K562 (cell line): ENCODE results near the gene CELA3A. TPM values are rescaled to one million over a fixed set of nuclear protein-coding genes. Genes with fewer than 3 reads are reported as not detected.
"Not testable (repeated sequence)": the region's sequence is repeated elsewhere in the genome, so short reads cannot be mapped to it uniquely, and the experiment has no call there.

ENCODE experiments used
- ATAC-seq: fragments of 200-7000 bp; cut with Tn5 transposase; 3 replicates; pipeline ENCODE4 v1.9.1; 2020; ENCODE audit warnings: moderate library complexity
- BruUV-seq: library from RNA; stranded (reverse); fragments of 400-500 nt; replicated peaks from 2 replicates; lab custom pipeline; 2021; lab: Mats Ljungman, UMichigan
- CTCF ChIA-PET: fragments of 300-600 bp; formaldehyde crosslinking; extraction: SDS; loops from one replicate; lab custom pipeline; 2021; ENCODE audit warnings: low intra/inter-chr PET ratio; lab: Yijun Ruan, JAX
- POLR2A ChIA-PET: fragments of 300-600, 350-650 bp; sonication (Branson Sonifier 250); formaldehyde crosslinking; extraction: SDS; loops from one replicate; lab custom pipeline; 2021; ENCODE audit warnings: antibody characterized with exemption, inconsistent platforms; lab: Yijun Ruan, JAX
- DNase-seq, 4 experiments: peaks; one replicate each; pipeline versions ENCODE4 v3.0.0 to v3.0.0-alpha.2; 2011 to 2018; ENCODE audit warnings: low spot score in 3 of 4, mixed read lengths in 3 of 4; ENCODE audit errors: extremely low read depth in 1 of 4
- FAIRE-seq: peaks from 2 replicates; lab custom pipeline; 2011; peaks lifted over from hg19 to GRCh38; lab: Jason Lieb, UNC
- H2AFZ ChIP-seq: 2 replicates; pipeline ENCODE4 v1.6.0; 2011; ENCODE audit warnings: low read depth, low read length, control low read depth, inconsistent platforms
- H3K27ac ChIP-seq: fragments of 200-600 bp; 3 replicates; pipeline ENCODE4 v1.8.0; 2011; ENCODE audit warnings: low read depth, mild to moderate bottlenecking, control low read depth, inconsistent platforms, low read length, moderate library complexity, mixed read lengths; ENCODE audit errors: extremely low read depth
- H3K27me3 ChIP-seq, 2 experiments: fragments of 300-600 bp in 1 of 2; 2 replicates in 1 of 2; 3 replicates in 1 of 2; pipeline versions ENCODE4 v1.6.0 to v1.8.0; 2011; ENCODE audit warnings: inconsistent platforms in 2 of 2, low read length in 2 of 2, mild to moderate bottlenecking in 1 of 2, mixed read lengths in 1 of 2, moderate library complexity in 1 of 2; ENCODE audit not compliant: control insufficient read depth in 2 of 2, insufficient read depth in 2 of 2
- H3K36me3 ChIP-seq: fragments of 300-600 bp; 3 replicates; pipeline ENCODE4 v1.8.0; 2011; ENCODE audit warnings: mild to moderate bottlenecking, low read length, inconsistent platforms; ENCODE audit not compliant: control insufficient read depth, insufficient read depth
- H3K4me1 ChIP-seq, 2 experiments: fragments of 200-600 bp in 1 of 2; replicated peaks in 1 of 2; 2 replicates in 1 of 2; 3 replicates in 1 of 2; pipeline versions ENCODE4 v1.5.1 to v1.8.0; 2011; ENCODE audit warnings: inconsistent platforms in 2 of 2, low read length in 2 of 2, mild to moderate bottlenecking in 1 of 2, mixed read lengths in 1 of 2, moderate library complexity in 1 of 2; ENCODE audit not compliant: control insufficient read depth in 2 of 2, insufficient read depth in 2 of 2
- H3K4me2 ChIP-seq: 2 replicates; pipeline ENCODE4 v1.6.1; 2011; ENCODE audit warnings: low read length, control low read depth, inconsistent platforms, mixed read lengths; ENCODE audit not compliant: insufficient read depth
- H3K4me3 ChIP-seq: fragments of 200-600 bp; sonication (generic), shearing (Covaris generic); 2 replicates; pipeline ENCODE4 v1.5.1; 2016; ENCODE audit warnings: control low read depth, inconsistent platforms
- H3K79me2 ChIP-seq: fragments of 200-600 bp; 3 replicates; pipeline ENCODE4 v1.8.0; 2011; ENCODE audit warnings: low read length, inconsistent platforms; ENCODE audit not compliant: control insufficient read depth, insufficient read depth
- H3K9ac ChIP-seq, 2 experiments: 2 replicates each; pipeline versions ENCODE4 v1.6.0 to v1.6.1; 2011; ENCODE audit warnings: low read depth in 2 of 2, low read length in 2 of 2, control low read depth in 1 of 2, inconsistent platforms in 1 of 2, mild to moderate bottlenecking in 1 of 2, mixed read lengths in 1 of 2; ENCODE audit not compliant: insufficient read depth in 1 of 2
- H3K9me1 ChIP-seq: one replicate; pipeline ENCODE4 v1.6.0; 2011; ENCODE audit warnings: inconsistent platforms, mild to moderate bottlenecking, low read length, moderate library complexity; ENCODE audit not compliant: control insufficient read depth, insufficient read depth
- H3K9me3 ChIP-seq: replicated peaks from 2 replicates; pipeline ENCODE4 v1.5.1; 2011; ENCODE audit warnings: low read depth, low read length, inconsistent platforms; ENCODE audit not compliant: control insufficient read depth, insufficient read depth
- H4K20me1 ChIP-seq: replicated peaks from 2 replicates; pipeline ENCODE4 v1.6.1; 2011; ENCODE audit warnings: low read length, inconsistent platforms, mixed read lengths; ENCODE audit not compliant: control insufficient read depth, insufficient read depth
- ATF7 ChIP-seq: fragments of 450-650 bp; IDR thresholded peaks from 2 replicates; pipeline ENCODE4 v1.7.1; 2014; ENCODE audit warnings: mild to moderate bottlenecking, moderate library complexity
- E2F3 ChIP-seq: fragments of 250-450 bp; sonication (Bioruptor Pico); IDR thresholded peaks from 2 replicates; pipeline ENCODE4 v1.4.0; 2020; ENCODE audit warnings: mild to moderate bottlenecking
- JUN ChIP-seq, 2 experiments: sonication (generic) in 1 of 2; formaldehyde crosslinking in 1 of 2; IDR thresholded peaks; 2 replicates each; pipeline versions ENCODE4 v1.6.1 to v1.8.0; 2012 to 2022; ENCODE audit warnings: borderline replicate concordance in 2 of 2, mild to moderate bottlenecking in 2 of 2, improper control_type of control experiment in 1 of 2, low read depth in 1 of 2, low read length in 1 of 2, missing genetic modification reagents in 1 of 2
- KDM5B ChIP-seq: fragments of 200-600 bp; sonication (generic); IDR thresholded peaks from 2 replicates; pipeline ENCODE4 v1.6.1; 2012; ENCODE audit warnings: low read depth, mild to moderate bottlenecking, moderate library complexity, low read length, control low read depth, inconsistent platforms; ENCODE audit not compliant: insufficient replicate concordance
- MEIS2 ChIP-seq: fragments of 450-650 bp; IDR thresholded peaks from 2 replicates; pipeline ENCODE4 v1.6.1; 2014; ENCODE audit warnings: mild to moderate bottlenecking; ENCODE audit not compliant: partially characterized antibody
- MYNN ChIP-seq, 2 experiments: sonication (generic); formaldehyde crosslinking in 1 of 2; IDR thresholded peaks; 2 replicates each; pipeline versions ENCODE4 v1.5.0 to v1.6.1; 2016 to 2020; ENCODE audit warnings: antibody characterized with exemption in 1 of 2, missing genetic modification reagents in 1 of 2
- POLR3G ChIP-seq: IDR thresholded peaks from 2 replicates; pipeline ENCODE4 v1.6.1; 2011; ENCODE audit not compliant: insufficient read length, insufficient replicate concordance; ENCODE audit errors: extremely low read depth
- YY1 ChIP-seq, 3 experiments: IDR thresholded peaks; 2 replicates each; pipeline ENCODE4 v1.6.1; 2011; ENCODE audit warnings: low read length in 2 of 3, mild to moderate bottlenecking in 2 of 3, moderate library complexity in 2 of 3, borderline replicate concordance in 1 of 3, control low read depth in 1 of 3, low read depth in 1 of 3; ENCODE audit not compliant: insufficient read depth in 3 of 3, insufficient replicate concordance in 2 of 3, control insufficient read depth in 1 of 3, insufficient read length in 1 of 3; ENCODE audit errors: extremely low read depth in 1 of 3
- ZNF143 ChIP-seq: sonication (generic); formaldehyde crosslinking; IDR thresholded peaks from 2 replicates; pipeline ENCODE4 v1.9.0; 2022; ENCODE audit warnings: mild to moderate bottlenecking, missing genetic modification reagents
- ZNF165 ChIP-seq: fragments of 250-450 bp; sonication (Bioruptor Pico); IDR thresholded peaks from 2 replicates; pipeline ENCODE4 v1.4.0; 2020; ENCODE audit warnings: borderline replicate concordance
- ZNF444 ChIP-seq: fragments of 250-450 bp; sonication (Bioruptor Pico); IDR thresholded peaks from 2 replicates; pipeline ENCODE4 v1.4.0; 2020; ENCODE audit warnings: mild to moderate bottlenecking, moderate library complexity
- WGBS: fragments of 100-300 bp; shearing (Covaris generic); methylation state at CpG from one replicate; pipeline ENCODE4 v1.1.6; 2016; ENCODE audit warnings: low coverage, mixed read lengths; ENCODE audit not compliant: insufficient coverage; ENCODE audit errors: missing lambda C conversion rate; 5-methylcytosine and 5-hydroxymethylcytosine counted together
- in situ Hi-C: fragments of 300-500 bp; cut with MboI; formaldehyde crosslinking; loops from 4 replicates; pipeline ENCODE4 v1.15.0; 2018; ENCODE audit warnings: inconsistent platforms, mixed read lengths
- intact Hi-C: fragments of 100-400 bp; cut with micrococcal nuclease; formaldehyde crosslinking; loops from 2 replicates; pipeline ENCODE4 v1.14.2; 2022
- polyA plus RNA-seq, 8 experiments: library from polyadenylated mRNA; depleted of rRNA in 4 of 8; stranded (reverse) in 5 of 8; unstranded in 3 of 8; fragments of >200 nt; fragmentation: Nextera tagmentation in 2 of 8; fragmentation: Illumina TruSeq in 1 of 8; extraction: Ambion mirVana in 2 of 8; extraction: Trizol in 1 of 8; gene quantifications; 2 replicates each; pipeline versions ENCODE4 v1.2.1 to v1.2.3, GENCODE V29; 2011 to 2014; ENCODE audit warnings: inconsistent platforms in 1 of 8, missing spikeins in 1 of 8
- total RNA-seq, 7 experiments: library from RNA; depleted of rRNA in 6 of 7; stranded (reverse); fragments of >200 nt in 6 of 7; fragmentation: Illumina TruSeq in 2 of 7; extraction: Trizol in 2 of 7; gene quantifications; 2 replicates each; pipeline versions ENCODE4 v1.2.1 to v1.2.3, GENCODE V29; 2011 to 2021; ENCODE audit warnings: low replicate concordance in 1 of 7

CELA3A gene
- total and polyA plus RNA-seq, 9 of the 15 experiments (the other 6 are each of a cell fraction or from before 2014, with no cell fraction given) = 5.4 TPM; not detected in 8

DNA sequence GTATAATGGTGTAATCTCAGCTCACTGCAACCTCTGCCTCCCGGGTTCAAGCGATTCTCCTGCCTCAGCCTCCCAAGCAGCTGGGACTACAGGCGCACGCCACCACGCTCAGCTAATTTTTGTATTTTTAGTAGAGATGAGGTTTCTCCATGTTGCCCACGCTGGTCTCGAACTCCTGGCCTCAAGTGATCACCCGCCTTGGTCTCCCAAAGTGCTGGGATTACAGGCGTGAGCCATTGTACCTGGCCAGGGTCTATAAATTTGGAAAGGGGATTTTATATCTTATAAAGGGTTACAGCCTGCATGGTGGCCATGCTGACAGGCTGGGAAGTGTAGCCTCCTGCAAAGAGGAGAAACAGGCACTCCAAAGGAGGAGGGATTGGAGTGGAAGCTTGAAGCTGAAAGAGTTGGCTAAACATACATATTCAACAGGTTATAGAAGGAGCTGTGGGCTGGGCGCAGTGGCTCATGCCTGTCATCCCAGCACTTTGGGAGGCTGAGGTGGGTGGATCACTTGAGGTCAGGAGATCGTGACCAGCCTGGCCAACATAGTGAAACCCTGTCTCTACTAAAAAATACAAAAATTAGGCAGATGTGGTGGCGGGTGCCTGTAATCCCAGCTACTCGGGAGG, 13.2 kb downstream of the CELA3A start:
- 36% methylated on average over 10 of the region's 13 CpGs for WGBS
- ATAC-seq, H3K27me3 ChIP-seq, H3K36me3 ChIP-seq, CTCF ChIA-PET, FAIRE-seq, H3K4me2 ChIP-seq, in situ Hi-C loops, H4K20me1 ChIP-seq, DNase-seq, H3K79me2 ChIP-seq, BruUV-seq, H2AFZ ChIP-seq, H3K9me1 ChIP-seq, H3K9me3 ChIP-seq, H3K4me3 ChIP-seq, H3K27ac ChIP-seq, H3K9ac ChIP-seq, intact Hi-C loops: not testable (repeated sequence)
- POLR2A ChIA-PET = interaction anchor here (0.7 to 0.8 kb wide), 2 partner anchors 10 to 11 kb away, joined by 3 read pairs; no protein-coding TSS in a partner anchor
- H3K4me1 ChIP-seq = peaks cover 9 to 16% of the 10 kb centered on the region in 2 experiments; a peak in 4 of 5 replicates

GRCh38 chr1:22018583-22019559, 17.4 kb downstream of the CELA3A start:
- WGBS = 27% methylated on average over 10 of the region's 10 CpGs
- Histone ChIP-seq H4K20me1 (no peaks in the 10 kb centered on the region), H3K79me2 (no peaks in the 10 kb centered on the region), H3K9me1 (no peaks in the 10 kb centered on the region), H3K4me2 (peak overlapping the region; percentile 35; the same call in 1 of the 2 replicates), H3K9ac (peak overlapping the region in 1 of 2 experiments; percentile 44; a peak in 1 of 4 replicates), H3K4me3 (no peak overlapping the region), H3K9me3 (no peaks in the 10 kb centered on the region), H3K27ac (peak overlapping the region; percentile 68; the same call in 2 of the 3 replicates), H3K4me1 (peaks cover 16 to 23% of the 10 kb centered on the region in 2 experiments; a peak in 4 of 5 replicates), H3K27me3 (no peaks in the 10 kb centered on the region), H3K36me3 (no peaks in the 10 kb centered on the region), H2AFZ (peak overlapping the region; percentile 63)
- in situ Hi-C loops = no loop called here
- ChIA-PET POLR2A (interaction anchor here (0.6 kb wide), 1 partner anchor 72 kb away, joined by 3 read pairs; no protein-coding TSS in a partner anchor), CTCF (no interaction called here)
- intact Hi-C loops = no loop called here
- peak; percentile 93 for FAIRE-seq
- ATAC-seq = peak; percentile 88
- BruUV-seq = no TSS peak
- peak in 2 of 4 experiments; percentile 78 to 86 for DNase-seq
- TF ChIP-seq KDM5B (peak; percentile 31), ATF7 (peak; percentile 80), ZNF165 (CRISPR knock-in tag) (no peak), E2F3 (no peak), ZNF143 (CRISPR knock-in tag) (no peak), JUN (IDR thresholded peaks at IDR 0.05; ENCODE audit: borderline replicate concordance, low read depth, low read length) (peak; percentile 90), JUN (CRISPR knock-in tag; IDR thresholded peaks at IDR 0.05; ENCODE audit: borderline replicate concordance) (no peak), POLR3G (no peak), ZNF444 (CRISPR knock-in tag) (0 out of 2 replicates have a peak, but pooled peaks have one; percentile 13), YY1 (IDR thresholded peaks at IDR 0.05; ENCODE audit: borderline replicate concordance in 1 of 3, control insufficient read depth in 1 of 3, extremely low read depth in 1 of 3, insufficient read depth in 3 of 3, insufficient read length in 1 of 3, insufficient replicate concordance in 2 of 3, low read depth in 1 of 3, low read length in 2 of 3) (peak in 1 of 3 experiments; percentile 71), MEIS2 (peak; percentile 100), MYNN (IDR thresholded peaks at IDR 0.05) (no peak; the same call in 1 of the 2 replicates), MYNN (CRISPR knock-in tag; IDR thresholded peaks at IDR 0.05) (no peak)
